HG03097 (cell line): ENCODE results near the gene FAM149A.
A peak's percentile ranks its signal among the peaks of the same experiment; 100 is the strongest.

ENCODE experiments used
- ATAC-seq: cut with Tn5 transposase; IDR thresholded peaks from one replicate; pipeline ENCODE4 v1.9.1; 2021; ENCODE audit not compliant: unreplicated experiment, low FRiP score

The FAM149A gene

DNA sequence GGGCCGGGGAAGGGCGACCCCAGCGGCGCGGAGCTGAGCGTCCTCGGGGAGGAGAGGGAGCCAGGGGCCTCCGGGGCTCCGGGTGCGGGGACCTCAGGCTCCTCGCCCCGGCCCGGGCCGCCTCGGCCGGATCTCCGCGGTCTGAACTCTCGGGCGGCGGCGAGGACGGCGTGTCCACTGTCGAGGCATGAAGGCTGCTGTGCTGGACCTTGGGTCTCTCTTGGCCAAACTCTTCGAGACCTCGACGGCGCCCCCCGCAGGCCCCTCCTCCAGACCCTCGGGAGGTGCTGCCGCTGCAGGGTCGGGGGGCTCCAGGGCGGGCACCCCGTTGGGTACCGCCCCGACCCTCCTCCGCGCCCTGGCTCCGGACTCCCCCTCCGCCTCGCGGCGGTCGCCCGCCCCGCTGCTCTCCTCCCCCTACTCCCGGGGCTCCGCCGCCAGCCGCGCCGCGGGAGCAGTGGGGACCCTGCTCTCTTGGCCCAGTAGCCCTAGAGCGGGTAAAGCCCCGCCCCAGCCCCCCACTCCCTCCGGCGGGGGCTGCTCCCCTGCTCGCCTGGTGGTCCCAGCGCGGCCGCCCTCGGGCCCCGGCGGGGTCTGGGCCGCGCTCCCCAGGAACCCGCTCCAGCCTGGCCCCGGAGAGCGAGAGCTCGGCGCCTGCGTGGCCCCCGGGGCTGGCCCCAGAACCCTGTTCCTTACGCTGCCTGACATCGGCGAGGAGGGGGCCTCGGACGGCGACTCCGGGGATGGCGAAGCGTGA is 564 bp downstream of the FAM149A start:
- ATAC-seq: no peak

DNA sequence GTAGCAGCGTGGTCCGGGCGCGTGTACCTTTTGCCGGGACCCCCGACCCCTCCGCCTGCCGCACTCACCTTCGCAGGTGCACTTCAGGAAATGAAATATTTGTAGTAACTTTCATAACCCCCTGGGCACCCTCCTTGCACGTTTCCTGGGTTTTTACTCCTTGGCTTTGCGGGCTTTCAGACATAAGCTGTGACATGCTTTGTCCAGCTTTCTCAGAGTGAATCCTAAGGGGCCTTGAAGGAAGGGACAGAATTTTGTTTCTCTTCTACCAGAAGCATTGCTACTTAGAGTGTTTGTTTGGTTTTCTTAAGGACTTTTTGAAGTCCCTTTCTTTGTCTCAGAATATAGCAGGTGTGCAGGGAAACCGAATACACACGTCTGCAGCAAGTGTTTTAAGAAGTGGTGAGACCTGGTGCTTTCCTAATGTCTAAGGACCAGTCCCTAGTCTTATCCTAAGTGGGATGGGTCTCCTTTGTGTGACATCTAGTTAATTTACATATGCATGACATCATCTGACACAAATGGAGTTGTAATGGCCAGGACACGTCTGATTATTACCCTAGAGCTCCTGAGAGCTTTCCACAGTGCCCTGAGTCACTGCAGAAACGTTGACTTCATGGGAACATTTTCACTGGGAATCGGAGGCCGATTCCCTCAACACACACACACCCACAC is 1.3 kb downstream of the FAM149A start:
- no peak for ATAC-seq

DNA sequence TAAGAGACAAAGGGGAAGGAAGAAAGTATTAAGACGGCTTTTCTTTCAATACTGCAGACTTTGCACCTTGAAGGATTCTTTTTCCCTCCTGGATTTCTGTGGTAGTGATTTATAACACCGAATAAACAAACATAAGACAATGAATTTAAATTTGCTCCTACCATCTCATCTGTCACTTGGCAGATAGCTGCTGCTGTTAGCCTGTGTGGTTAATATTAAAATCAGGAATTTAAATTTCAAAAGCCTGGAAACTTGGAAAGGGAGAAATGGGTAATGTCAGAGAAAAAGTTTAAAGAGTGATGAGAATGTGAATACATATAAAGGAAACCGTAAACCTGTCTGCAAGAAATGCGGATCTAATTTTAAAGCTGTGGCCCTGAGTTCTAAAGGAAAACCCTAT is 3.4 kb downstream of the FAM149A start:
- ATAC-seq: no peak

DNA sequence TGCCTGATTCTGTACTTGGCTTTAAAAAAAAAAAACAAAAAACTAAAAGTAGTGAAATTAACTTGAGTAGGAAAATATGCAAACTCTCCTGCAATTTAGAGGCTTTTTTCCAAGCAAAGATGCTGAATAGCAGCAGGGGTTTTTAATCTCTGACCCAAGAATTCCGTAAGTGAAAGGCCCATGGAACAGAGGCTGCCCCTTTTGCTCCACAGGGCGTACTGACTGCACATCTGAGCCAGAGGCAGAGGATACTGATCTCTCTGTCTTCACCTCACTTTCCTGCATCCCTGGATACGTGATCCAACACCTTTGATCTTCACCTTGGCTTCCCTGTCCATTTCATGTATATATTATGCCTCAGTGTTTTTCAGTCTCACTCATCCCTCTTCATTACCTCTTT is 3.9 kb downstream of the FAM149A start:
- ATAC-seq: no peak

DNA sequence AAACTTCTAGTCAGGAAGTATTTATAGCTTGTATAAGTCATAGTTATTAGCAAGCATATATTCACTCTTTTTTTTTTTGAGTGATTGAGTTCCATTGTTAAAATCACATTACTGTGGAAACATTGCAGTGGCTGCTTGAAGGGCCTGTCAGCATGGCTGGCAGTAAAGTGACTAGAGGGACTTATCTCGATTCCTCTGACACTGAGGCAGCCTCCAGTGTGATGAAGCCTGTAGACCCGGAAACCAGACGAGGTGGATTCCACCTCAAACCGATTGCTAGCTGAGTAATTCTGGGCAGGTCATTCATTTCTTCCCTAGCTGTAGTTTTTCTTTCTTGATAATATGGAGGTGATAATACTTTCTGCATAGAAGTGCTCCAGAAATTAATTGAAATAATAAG is 4.7 kb downstream of the FAM149A start:
- no peak for ATAC-seq

DNA sequence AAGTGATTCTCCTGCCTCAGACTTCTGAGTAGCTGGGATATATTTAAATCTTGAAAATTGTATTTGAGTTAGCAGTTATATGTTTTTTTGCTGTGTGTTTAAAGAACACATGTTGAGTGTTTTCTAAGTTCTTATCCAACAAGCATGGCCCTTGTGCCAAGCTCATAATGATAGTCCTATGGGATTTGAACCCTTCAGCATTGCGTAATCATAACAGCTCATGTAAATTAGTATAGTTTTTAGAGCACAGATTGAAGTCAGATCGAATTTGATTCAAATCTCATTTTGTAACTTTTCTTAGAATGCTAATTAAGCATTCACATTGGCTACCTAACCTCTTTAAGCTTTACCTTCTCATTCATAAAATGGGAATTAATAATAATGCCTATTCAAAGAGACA is 12.2 kb downstream of the FAM149A start:
- ATAC-seq: no peak

DNA sequence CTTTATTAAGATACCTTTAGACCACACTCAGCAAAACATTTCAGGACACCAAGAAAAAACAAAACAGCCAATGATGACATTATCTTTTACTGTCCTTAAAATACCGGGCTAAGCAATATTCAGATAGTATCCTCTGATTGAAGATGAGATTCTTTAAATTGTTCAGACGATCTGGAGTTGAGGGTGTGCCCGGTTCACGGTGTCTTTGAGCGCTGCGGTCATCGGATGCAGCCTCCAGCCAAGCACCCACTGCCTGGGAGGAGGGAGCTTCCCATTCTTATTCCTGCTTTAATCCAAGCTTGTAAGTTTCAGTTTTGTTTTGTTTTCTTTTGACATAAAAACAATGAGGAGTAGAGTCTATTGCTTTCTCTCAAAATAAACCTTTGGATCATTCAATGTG is 14.1 kb downstream of the FAM149A start:
- ATAC-seq: no peak

DNA sequence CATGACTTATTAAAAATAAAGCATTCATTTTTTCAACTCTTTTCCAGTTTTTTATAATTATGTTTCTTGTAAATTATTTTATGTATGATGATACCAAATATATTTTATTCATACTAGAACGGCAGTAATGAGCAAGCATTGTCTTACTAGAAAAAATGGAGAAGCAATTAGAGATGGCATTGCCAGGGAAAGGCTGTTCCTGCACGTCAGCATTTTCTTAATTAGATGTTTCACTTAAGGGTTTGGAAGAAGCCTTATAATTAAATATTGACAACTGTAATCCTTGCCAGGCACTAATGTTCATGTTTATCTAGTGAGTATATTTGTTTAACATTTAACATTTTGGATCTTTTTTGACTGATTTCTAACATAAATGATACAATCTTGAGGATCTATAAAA is 16.6 kb downstream of the FAM149A start:
- no peak for ATAC-seq

DNA sequence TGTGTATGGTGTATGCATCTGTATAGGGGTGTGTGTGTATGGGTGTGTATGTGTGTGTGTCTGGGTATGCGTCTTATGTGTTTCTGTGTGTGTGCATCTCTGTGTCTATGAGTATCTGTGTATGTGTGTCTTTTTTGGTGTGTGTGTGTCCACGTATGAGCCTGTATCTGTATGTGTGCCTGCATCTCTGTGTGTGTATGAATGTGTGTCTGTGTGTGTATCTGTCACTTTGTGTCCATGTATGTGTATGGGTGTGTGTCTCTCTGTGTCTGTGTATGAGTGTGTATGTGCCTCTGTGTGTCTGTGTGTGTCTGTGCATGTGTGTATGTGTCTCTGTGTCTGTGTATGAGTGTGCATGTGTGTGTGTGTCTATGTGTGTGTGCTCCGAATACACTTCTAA is 24.3 kb downstream of the FAM149A start:
- ATAC-seq: no peak

DNA sequence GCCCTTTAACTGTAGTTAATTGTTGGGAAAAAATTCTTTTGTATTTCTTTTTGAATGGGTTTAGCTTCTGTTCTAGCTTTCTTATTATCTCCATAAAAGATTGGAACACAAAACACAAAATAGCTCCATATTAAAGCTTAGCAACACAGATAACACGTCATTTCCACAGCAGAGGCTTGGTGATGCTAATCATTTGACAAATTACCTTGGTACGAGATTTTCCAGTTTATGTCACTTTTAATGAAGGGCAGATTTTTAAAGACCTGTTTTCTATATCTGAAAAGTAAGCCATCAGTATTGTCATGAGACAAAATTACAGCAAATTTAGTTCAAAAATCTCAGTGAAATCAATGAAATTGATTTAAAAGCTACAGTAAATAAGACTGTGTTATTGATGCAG is 27.4 kb downstream of the FAM149A start:
- no peak for ATAC-seq

DNA sequence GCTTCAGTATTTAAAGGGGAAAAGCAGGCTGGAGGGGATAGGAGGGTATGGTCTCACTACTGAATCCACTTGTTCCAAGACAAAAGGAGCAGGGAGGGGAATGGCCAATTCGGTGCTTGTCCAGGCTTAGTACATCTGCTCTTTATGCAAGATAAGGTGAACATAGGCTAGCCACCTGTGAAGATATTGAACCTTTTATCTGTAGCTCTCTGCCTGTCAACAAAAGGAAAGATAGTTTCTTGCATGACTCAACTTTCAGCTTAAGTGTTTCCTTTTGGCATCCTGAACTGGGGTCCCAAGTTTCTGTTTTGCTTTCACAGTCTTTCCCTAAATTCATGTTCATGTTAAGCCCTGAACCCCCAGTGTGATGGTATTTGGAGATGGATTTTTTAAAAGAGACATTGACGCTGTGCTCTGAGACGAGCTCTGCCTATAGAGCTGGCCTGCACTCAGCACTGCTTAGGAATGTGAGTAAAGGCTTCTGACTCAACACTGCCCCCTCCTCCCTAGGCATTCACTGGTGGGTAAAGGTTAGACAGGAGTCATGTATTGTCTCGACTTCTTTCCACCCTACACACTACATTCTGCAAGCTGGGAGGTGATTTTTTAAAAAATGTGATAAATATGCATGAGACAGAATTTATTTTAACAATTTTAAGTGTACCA is 28.2 kb downstream of the FAM149A start:
- ATAC-seq: no peak

DNA sequence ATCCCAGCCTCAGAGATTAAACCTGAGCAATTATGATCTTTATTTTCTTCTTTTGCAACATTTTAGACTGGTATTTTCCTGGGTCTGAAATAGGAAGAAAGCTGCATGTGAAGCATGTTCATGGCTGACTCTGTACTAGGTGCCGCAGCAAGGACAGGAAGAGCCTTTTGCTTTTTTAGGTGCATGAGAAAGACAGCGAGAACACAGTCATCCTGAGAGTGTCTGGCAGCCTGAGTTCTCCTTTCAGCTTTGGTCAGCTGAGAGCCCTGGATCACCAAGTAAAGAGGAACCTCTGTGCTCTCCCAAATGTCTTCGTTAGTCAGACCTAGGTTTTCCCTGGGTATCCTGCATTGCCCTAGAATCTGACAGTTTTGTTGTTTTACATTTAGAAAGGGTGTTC is 29.8 kb downstream of the FAM149A start:
- peak; percentile 98 for ATAC-seq

DNA sequence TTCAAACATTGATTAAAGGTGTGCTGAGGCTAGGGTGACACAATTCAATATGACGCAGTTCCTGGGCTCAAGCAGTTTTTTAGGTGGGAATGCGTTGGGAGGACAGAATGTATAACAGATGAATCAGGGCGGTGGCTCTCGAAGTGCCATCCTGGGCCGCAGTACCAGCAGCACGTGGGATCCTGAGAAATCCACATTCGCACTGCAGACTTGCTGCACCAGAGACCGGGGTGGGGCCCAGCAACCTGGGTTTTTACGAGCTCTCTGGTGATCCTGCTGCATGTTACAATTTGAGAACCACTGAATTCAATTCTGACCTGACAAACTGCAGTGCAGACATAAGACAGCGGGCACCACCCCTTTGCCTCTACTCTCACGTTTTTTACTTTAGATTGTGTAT is 30.4 kb downstream of the FAM149A start:
- no peak for ATAC-seq

DNA sequence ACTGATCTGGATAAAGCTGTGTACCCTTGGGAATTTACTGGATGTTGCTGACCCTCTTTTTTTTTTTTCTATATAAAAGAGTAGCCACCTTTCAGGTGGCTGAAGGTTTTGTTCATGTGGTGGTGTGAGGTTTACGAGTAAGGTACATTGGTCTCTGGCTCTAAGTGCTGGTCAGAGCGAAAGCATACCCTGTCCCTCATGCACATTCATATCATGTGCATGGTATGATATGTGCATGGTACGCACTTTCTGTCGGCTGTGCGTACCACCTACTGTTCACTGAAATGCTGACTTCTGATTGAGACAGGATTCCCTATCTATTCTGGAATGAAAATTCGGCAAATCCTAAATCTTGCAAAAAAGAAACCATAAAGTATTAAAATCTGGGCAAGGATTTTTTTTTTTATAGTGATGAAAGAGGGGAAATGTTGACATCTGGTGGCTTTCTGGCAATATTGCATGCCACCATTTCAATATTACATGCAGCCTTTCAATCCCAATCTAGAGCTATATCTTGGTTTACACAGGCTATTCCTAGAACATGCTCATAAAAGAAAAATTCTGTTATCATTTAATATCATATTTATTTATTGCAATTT is 32.8 kb downstream of the FAM149A start:
- no peak for ATAC-seq

DNA sequence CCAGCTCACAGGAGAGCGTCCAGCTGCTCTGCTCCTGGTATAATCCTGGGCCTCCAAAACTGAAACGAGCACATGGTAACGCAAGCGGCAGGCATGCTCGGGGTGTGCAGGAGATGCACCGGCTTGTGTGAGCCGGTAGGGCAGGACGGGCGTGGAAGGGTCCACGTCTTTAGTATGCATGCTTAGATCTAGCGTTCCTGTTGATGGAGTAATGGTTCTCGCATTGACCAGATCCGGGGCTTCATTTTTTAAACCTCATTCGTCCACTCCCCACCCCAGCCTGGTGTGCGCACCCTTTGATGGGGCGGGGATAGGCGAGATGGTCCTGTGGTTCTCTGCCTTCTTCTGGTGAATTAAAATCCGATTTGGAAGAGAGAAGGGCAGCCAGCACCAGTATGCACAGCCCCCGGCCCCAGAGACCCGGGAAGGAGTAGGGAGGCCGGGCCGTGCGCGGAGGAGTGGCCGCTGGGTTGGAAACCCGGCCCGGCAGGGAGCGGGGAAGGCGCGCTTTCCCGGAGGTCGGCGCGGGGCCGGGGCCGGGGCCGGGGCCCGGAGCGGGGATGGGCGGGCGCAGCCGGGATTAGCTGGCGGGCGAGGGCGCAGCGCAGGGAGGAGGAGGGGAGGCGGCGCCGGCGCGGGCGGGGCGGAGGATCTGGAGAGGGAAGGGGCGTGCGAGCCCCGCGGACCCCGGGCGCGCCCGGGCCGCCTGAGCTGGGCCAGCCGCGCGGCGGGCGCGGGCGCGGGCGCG is 39.9 kb downstream of the FAM149A start:
- peak; percentile 43 for ATAC-seq

DNA sequence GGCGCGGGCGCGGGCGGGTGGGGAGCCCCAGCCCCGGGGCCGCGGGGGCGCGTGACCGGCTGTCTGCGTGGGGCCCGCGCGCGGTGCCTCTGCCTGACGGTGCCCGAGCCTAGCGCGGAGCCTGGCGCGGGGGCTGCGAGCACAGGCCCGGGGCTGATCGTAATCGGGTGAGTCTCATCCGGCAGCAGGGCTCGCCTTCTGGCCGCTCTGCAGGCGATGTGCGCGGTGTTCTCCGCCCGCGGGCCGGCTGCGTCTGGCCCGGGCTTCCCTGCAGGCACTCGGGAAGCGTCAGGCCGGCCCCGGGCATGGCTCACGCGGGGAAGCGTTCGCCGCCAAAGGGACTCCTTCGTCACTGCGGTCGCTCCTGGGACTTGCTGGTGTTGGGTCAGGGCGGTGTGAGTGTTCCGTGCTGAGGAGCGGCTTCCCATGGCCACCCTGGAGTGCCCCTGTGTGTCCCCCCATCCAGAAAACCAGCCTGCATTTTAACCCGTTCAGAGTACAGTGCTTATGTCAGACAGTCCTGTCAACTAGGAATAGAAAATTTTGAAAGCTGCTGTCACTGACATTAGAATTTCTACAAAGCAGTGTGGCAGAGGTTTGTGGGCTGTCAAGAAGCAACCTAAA is 40.6 kb downstream of the FAM149A start:
- peak; percentile 33 for ATAC-seq

DNA sequence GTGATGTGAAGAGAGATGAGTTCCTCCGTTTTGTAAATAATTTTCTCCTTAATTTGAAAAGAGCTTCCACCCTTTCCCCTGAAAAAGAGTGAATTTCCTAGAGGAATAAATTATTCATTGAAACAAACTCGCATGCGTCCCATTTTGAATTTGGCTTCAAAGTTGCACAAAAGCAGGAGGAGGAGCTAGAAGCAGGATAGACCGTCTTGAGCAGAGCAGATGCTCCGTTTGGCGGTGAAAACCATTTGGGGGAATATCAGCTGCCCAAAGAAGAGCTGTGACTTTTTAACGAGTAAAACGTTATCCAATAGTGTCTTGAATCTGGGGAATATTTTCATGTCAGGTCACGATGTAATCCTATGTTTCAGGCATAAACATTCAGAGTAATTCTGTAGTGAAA is 42.0 kb downstream of the FAM149A start:
- no peak for ATAC-seq

DNA sequence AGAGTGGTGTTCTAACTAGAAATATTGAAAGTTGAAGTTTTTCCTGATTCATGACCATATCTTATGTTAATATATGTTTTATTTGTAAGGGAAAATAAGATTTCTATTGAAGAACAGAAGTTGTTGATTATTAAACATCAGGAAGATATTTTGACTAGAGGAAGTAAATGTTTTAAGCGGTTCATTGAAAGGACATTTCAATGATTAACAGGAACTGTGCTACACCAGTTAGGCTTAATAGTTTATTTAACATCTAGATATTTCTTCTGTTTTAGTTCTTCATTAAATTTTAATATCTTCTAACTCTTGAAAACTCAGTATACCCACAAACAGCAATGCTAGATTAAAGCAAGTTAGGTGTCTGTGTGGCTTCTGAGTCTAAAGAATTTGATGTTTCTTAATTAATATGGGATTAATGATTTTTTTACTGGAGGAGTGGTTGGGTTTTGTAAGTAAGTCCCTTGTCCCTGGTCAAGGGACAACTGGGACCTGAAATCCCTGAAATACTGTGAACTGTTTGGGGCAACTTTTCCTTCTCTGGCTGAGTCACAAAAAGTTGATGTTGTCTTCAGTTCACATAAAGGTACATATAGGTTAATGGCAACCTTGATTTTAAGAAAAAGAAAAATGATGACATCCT is 44.0 kb downstream of the FAM149A start:
- ATAC-seq: no peak

DNA sequence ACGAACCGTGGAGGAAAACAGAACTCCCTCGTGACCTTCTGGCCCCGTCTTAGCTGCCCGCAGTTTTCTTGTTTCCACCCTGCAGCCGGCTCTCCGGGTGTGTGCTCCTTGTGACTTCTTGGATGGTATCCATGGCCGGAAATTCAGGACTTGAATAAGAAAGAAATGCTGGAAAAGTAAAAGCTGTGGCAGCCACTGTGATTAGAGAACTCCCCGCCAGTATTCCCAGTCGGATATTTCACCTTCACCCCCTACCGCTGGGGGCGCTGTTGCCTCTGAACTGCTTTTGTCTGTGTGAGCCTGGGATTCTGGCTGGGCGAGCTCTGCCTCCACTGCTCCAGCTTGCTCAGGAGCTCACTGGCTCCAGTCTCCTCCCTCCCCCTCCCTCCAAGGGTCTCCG is 45.4 kb downstream of the FAM149A start:
- ATAC-seq: no peak

DNA sequence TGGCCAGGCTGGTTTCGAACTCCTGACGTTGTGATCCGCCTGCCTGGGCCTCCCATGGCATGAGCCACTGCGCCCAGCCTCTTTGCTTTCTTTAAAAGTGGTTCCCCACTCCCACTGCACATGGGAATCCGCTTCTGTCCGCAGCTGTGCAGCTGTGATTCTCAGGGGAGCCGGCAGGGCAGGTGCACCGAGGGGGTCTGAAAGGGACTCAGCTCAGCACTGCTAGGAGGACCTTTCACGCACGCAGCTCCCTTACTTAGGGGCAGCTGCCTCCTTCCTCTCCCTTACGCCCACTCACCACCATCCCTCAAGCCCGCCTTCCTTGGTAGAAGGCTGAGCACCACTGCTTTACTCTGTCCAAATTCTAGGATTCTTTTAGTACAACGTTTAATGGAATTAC is 46.4 kb downstream of the FAM149A start:
- no peak for ATAC-seq
